Progenitor cell of endocrine pancreas (in vitro differentiated cells): ENCODE data around the gene ZCCHC9. TPM values are rescaled to one million over a fixed set of nuclear protein-coding genes. Genes with fewer than 3 reads are reported as not detected.

Experiments used
- DNase-seq: peaks from one replicate; pipeline ENCODE4 v3.0.0; 2021; ENCODE audit warnings: low spot score; ENCODE audit not compliant: unreplicated experiment
- H3K27ac Mint-ChIP-seq: 2 replicates; pipeline ENCODE4 v1.8.0; 2021; ENCODE audit warnings: mild to moderate bottlenecking, moderate library complexity, mixed read lengths
- H3K27me3 Mint-ChIP-seq: 2 replicates; pipeline ENCODE4 v1.8.0; 2021; ENCODE audit warnings: mixed read lengths
- H3K36me3 Mint-ChIP-seq: 2 replicates; pipeline ENCODE4 v1.8.0; 2022; ENCODE audit warnings: mixed read lengths; ENCODE audit not compliant: insufficient read depth
- H3K4me1 Mint-ChIP-seq: 2 replicates; pipeline ENCODE4 v1.8.0; 2021; ENCODE audit warnings: low read depth, mixed read lengths
- H3K4me3 Mint-ChIP-seq: 2 replicates; pipeline ENCODE4 v1.8.0; 2021; ENCODE audit warnings: low read depth, mild to moderate bottlenecking, moderate library complexity, mixed read lengths
- H3K9me3 Mint-ChIP-seq: 2 replicates; pipeline ENCODE4 v1.8.0; 2021; ENCODE audit warnings: low read depth, mixed read lengths
- CTCF ChIP-seq: fragments of 200-600 bp; sonication (generic); IDR thresholded peaks from one replicate; pipeline ENCODE4 v1.5.0; 2021; ENCODE audit warnings: antibody characterized with exemption, mild to moderate bottlenecking; ENCODE audit not compliant: unreplicated experiment
- long read RNA-seq: library from polyadenylated mRNA; unstranded; transcript quantifications from one replicate; pipeline ENCODE4 v2.0.0, GENCODE V29; 2020
- total RNA-seq: library from RNA; stranded (reverse); gene quantifications from 2 replicates; pipeline ENCODE4 v1.2.1, GENCODE V29; 2021

The ZCCHC9 gene
- 30.6 and 37.1 TPM in 2 replicates for total RNA-seq
- long read RNA-seq, full-length matches to known transcripts: 23 of 27 reads
- long read RNA-seq, partial matches to known transcripts: 2 of 27 reads
- long read RNA-seq, other reads (novel, unspliced or antisense): 2 of 27 reads

- Mint-ChIP-seq H3K36me3 (peaks cover 1% of the 10 kb centered on the region), H3K27me3 (no peaks in the 10 kb centered on the region), H3K9me3 (no peaks in the 10 kb centered on the region), H3K27ac (peak within 1 kb of the TSS; percentile 96), H3K4me1 (peaks cover 15% of the 10 kb centered on the region), H3K4me3 (peak within 1 kb of the TSS; percentile 90)
- peak; percentile 41 for TF ChIP-seq CTCF
- DNase-seq: peak; percentile 83
Measured at GRCh38 chr5:81301271-81302015, at the start of gene ZCCHC9. Gene ZCCHC9 (plus strand): TSS chr5:81301587. CDS start chr5:81304758, 3,171 bp downstream.

GRCh38 chr5:81251922-81252321 is 49.5 kb upstream of the ZCCHC9 start:
- peaks cover 8% of the 10 kb centered on the region for H3K9me3 Mint-ChIP-seq
- no peak overlapping the region for H3K27ac Mint-ChIP-seq
- peaks cover 10% of the 10 kb centered on the region for H3K4me1 Mint-ChIP-seq
- no peak for TF ChIP-seq CTCF
- no peak for DNase-seq
- H3K27me3 Mint-ChIP-seq: no peaks in the 10 kb centered on the region
- peaks cover 10% of the 10 kb centered on the region for H3K36me3 Mint-ChIP-seq
- H3K4me3 Mint-ChIP-seq: no peak overlapping the region

GRCh38 chr5:81252904-81253303 is 48.5 kb upstream of the ZCCHC9 start:
- Mint-ChIP-seq H3K4me1 (peaks cover 3% of the 10 kb centered on the region), H3K36me3 (peaks cover 10% of the 10 kb centered on the region), H3K27me3 (no peaks in the 10 kb centered on the region), H3K4me3 (no peak overlapping the region), H3K27ac (no peak overlapping the region), H3K9me3 (peaks cover 8% of the 10 kb centered on the region)
- no peak for DNase-seq
- no peak for TF ChIP-seq CTCF

GRCh38 chr5:81253875-81254274 is 47.5 kb upstream of the ZCCHC9 start:
- no peak for TF ChIP-seq CTCF
- Mint-ChIP-seq H3K9me3 (peaks cover 8% of the 10 kb centered on the region), H3K4me3 (no peak overlapping the region), H3K4me1 (peaks cover 3% of the 10 kb centered on the region), H3K27me3 (no peaks in the 10 kb centered on the region), H3K27ac (no peak overlapping the region), H3K36me3 (peaks cover 10% of the 10 kb centered on the region)
- no peak for DNase-seq

GRCh38 chr5:81254886-81255559 is 46.4 kb upstream of the ZCCHC9 start:
- Mint-ChIP-seq H3K9me3 (peaks cover 10% of the 10 kb centered on the region), H3K36me3 (peaks cover 14% of the 10 kb centered on the region), H3K4me3 (no peak overlapping the region), H3K4me1 (peaks cover under 1% of the 10 kb centered on the region), H3K27ac (no peak overlapping the region), H3K27me3 (no peaks in the 10 kb centered on the region)
- DNase-seq: no peak
- no peak for TF ChIP-seq CTCF
